ENCODE data around the gene TRAF7. TPM values are rescaled to one million over a fixed set of nuclear protein-coding genes. Genes with fewer than 3 reads are reported as not detected.
"Not testable (repeated sequence)": the region's sequence is repeated elsewhere in the genome, so short reads cannot be mapped to it uniquely, and the experiment has no call there.

TRAF7 gene
- total RNA-seq, 2 experiments from 2014 or later = 59.5 to 72.9 TPM

GRCh38 chr16:2194166-2194834 lies 38.7 kb downstream of the TRAF7 start:
- ATAC-seq (no peak), DNase-seq (no peak)
- Mint-ChIP-seq H3K27ac (no peak overlapping the region), H3K4me1 (no peaks in the 10 kb centered on the region), H3K4me3 (no peak overlapping the region), H3K36me3 (no peaks in the 10 kb centered on the region), H3K27me3 (peaks cover 39% of the 10 kb centered on the region), H3K9me3 (ENCODE audit: low read depth) (no peaks in the 10 kb centered on the region)
- CTCF ChIA-PET = interaction anchor here (0.8 to 2.8 kb wide), 14 partner anchors 10 to 311 kb away, joined by 3 to 19 read pairs (median 4); partner anchors contain the start of genes ECI1, MLST8, PGP and TBC1D24

- no peak overlapping the region for H3K4me3 Mint-ChIP-seq
- no peaks in the 10 kb centered on the region for H3K4me1 Mint-ChIP-seq
- peak; percentile 69 for DNase-seq
- no peaks in the 10 kb centered on the region for H3K36me3 Mint-ChIP-seq
- CTCF ChIA-PET = interaction anchor here (0.6 to 2.8 kb wide), 16 partner anchors 10 to 310 kb away, joined by 3 to 19 read pairs (median 4); partner anchors contain the start of genes ECI1, MLST8, PGP and TBC1D24
- no peak overlapping the region for H3K27ac Mint-ChIP-seq
- peaks cover 41% of the 10 kb centered on the region for H3K27me3 Mint-ChIP-seq
- peak; percentile 75 for ATAC-seq
- H3K9me3 Mint-ChIP-seq (ENCODE audit: low read depth) = no peaks in the 10 kb centered on the region
Observed at GRCh38 chr16:2194852-2195321, 39.3 kb downstream of the TRAF7 start.

DNA sequence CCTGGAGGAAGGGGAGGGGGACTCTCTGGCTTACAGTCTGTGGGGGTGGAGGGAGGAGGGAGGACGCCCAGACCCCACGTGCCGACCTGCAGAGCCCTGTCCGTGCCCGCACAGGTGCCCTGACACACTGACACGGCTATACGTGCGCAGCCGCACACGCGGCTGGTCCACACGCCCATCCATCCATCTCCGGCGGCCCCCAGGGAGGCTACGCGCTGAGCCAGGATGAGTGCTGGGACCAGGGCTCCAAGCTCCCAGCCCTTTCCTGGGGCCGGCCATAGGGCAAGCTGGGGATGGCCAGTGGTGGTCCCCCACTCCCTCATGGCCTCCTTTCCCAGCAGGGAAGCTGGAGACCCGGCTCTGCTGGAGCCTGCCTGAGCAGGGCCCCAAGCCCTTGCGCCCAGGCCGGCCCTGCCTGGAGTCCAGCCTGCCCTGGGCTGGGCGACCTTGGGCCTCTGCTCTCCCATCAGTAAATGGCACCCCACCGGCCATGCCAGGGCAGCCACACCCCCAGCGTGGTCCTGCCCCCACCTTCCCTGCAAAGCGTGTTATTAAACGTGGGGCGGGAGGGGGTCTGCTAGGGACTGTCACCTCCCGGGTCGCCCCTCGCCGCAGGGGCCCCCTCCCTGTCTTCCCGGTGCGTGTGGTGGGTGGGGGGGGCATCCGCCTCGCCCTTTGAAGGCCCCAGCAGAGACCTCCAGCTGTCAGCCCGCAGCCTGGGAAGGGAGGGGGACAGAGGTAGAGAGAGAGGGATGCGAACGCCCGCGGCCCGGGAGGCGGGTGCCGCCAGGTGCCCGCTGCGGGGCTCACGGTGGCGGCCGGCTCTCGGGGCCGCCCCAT lies 40.0 kb downstream of the TRAF7 start:
- ATAC-seq (no peak), DNase-seq (no peak)
- Mint-ChIP-seq H3K27me3 (peaks cover 47% of the 10 kb centered on the region), H3K36me3 (no peaks in the 10 kb centered on the region), H3K27ac (no peak overlapping the region), H3K9me3 (ENCODE audit: low read depth) (no peaks in the 10 kb centered on the region), H3K4me1 (no peaks in the 10 kb centered on the region), H3K4me3 (no peak overlapping the region)
- CTCF ChIA-PET = interaction anchor here (0.6 to 2.8 kb wide), 15 partner anchors 9 to 309 kb away, joined by 3 to 19 read pairs (median 4); partner anchors contain the start of genes ECI1, MLST8, PGP and TBC1D24

GRCh38 chr16:2196162-2196980 lies 40.8 kb downstream of the TRAF7 start, which contains the start of gene CASKIN1:
Gene CASKIN1 (minus strand): TSS chr16:2196605. CDS start chr16:2196432, 173 bp downstream.
- DNase-seq (no peak), ATAC-seq (peak; percentile 44)
- Mint-ChIP-seq H3K4me3 (no peak within 1 kb of the TSS), H3K27ac (no peak within 1 kb of the TSS), H3K27me3 (peaks cover 47% of the 10 kb centered on the region), H3K4me1 (no peaks in the 10 kb centered on the region), H3K36me3 (no peaks in the 10 kb centered on the region), H3K9me3 (ENCODE audit: low read depth) (no peaks in the 10 kb centered on the region)
- CTCF ChIA-PET = interaction anchor here (1.1 to 2.8 kb wide), 3 partner anchors 26 to 305 kb away, joined by 3 to 16 read pairs (median 11); partner anchors contain the start of gene ECI1

GRCh38 chr16:2196981-2197511 lies 41.5 kb downstream of the TRAF7 start:
- H3K4me1 Mint-ChIP-seq = no peaks in the 10 kb centered on the region
- CTCF ChIA-PET = no interaction called here
- peaks cover 49% of the 10 kb centered on the region for H3K27me3 Mint-ChIP-seq

GRCh38 chr16:2197765-2198164 lies 42.2 kb downstream of the TRAF7 start:
- no peak for ATAC-seq
- Mint-ChIP-seq H3K9me3 (ENCODE audit: low read depth) (no peaks in the 10 kb centered on the region), H3K27me3 (peaks cover 53% of the 10 kb centered on the region), H3K4me3 (no peak overlapping the region), H3K27ac (no peak overlapping the region), H3K36me3 (no peaks in the 10 kb centered on the region), H3K4me1 (no peaks in the 10 kb centered on the region)
- CTCF ChIA-PET = no interaction called here
- no peak for DNase-seq

More at GRCh38 chr16:2196981-2197511, 41.5 kb downstream of the TRAF7 start:
- Mint-ChIP-seq H3K27ac (no peak overlapping the region), H3K9me3 (ENCODE audit: low read depth) (no peaks in the 10 kb centered on the region), H3K36me3 (no peaks in the 10 kb centered on the region), H3K4me3 (no peak overlapping the region)
- no peak for DNase-seq
- no peak for ATAC-seq

GRCh38 chr16:2198283-2198682 lies 42.7 kb downstream of the TRAF7 start:
- Mint-ChIP-seq H3K9me3 (ENCODE audit: low read depth) (no peaks in the 10 kb centered on the region), H3K4me1 (no peaks in the 10 kb centered on the region), H3K36me3 (no peaks in the 10 kb centered on the region), H3K4me3 (no peak overlapping the region), H3K27me3 (peaks cover 53% of the 10 kb centered on the region), H3K27ac (no peak overlapping the region)
- no peak for ATAC-seq
- DNase-seq = no peak
- CTCF ChIA-PET = no interaction called here

DNA sequence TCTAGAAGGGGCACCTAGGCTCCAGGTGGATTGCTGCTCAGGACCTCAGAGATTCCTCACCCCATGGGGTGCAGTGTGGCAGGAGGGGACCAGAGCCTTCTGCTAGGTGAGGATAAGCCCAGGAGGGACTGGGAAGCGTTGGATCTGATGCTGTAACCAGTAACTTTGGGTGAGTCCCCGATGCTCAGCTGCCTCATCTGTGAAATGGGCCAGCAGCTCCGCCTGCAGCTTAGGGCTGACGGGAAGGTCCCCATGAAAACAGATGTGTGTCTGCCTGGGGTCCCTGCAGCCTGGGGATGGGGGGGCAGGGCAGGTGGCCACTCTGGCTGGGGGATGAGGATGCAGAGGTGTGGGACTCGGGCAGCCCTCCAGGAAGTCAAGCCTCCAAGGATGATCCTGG lies 43.5 kb downstream of the TRAF7 start:
- CTCF ChIA-PET = interaction anchor here (1.3 kb wide), 1 partner anchor 16 kb away, joined by 3 read pairs; no protein-coding TSS in a partner anchor
- DNase-seq (no peak), ATAC-seq (no peak)
- Mint-ChIP-seq H3K4me1 (peaks cover 1% of the 10 kb centered on the region), H3K9me3 (ENCODE audit: low read depth) (no peaks in the 10 kb centered on the region), H3K27ac (no peak overlapping the region), H3K4me3 (no peak overlapping the region), H3K36me3 (no peaks in the 10 kb centered on the region), H3K27me3 (peaks cover 53% of the 10 kb centered on the region)

- ATAC-seq (no peak), DNase-seq (no peak)
- CTCF ChIA-PET = interaction anchor here (1.3 kb wide), 1 partner anchor 15 kb away, joined by 3 read pairs; no protein-coding TSS in a partner anchor
- Mint-ChIP-seq H3K4me3 (no peak overlapping the region), H3K36me3 (peaks cover 2% of the 10 kb centered on the region), H3K27me3 (peaks cover 47% of the 10 kb centered on the region), H3K9me3 (ENCODE audit: low read depth) (no peaks in the 10 kb centered on the region), H3K27ac (no peak overlapping the region), H3K4me1 (peaks cover 6% of the 10 kb centered on the region)
Observed at GRCh38 chr16:2199621-2200139, 44.1 kb downstream of the TRAF7 start.

GRCh38 chr16:2200313-2200712 lies 44.7 kb downstream of the TRAF7 start:
- CTCF ChIA-PET = no interaction called here
- H3K27ac Mint-ChIP-seq = no peak overlapping the region
- ATAC-seq (no peak), DNase-seq (no peak)
- peaks cover 40% of the 10 kb centered on the region for H3K27me3 Mint-ChIP-seq
- peaks cover 7% of the 10 kb centered on the region for H3K4me1 Mint-ChIP-seq
- no peak overlapping the region for H3K4me3 Mint-ChIP-seq
- H3K9me3 Mint-ChIP-seq (ENCODE audit: low read depth) = no peaks in the 10 kb centered on the region
- H3K36me3 Mint-ChIP-seq = peaks cover 2% of the 10 kb centered on the region

DNA sequence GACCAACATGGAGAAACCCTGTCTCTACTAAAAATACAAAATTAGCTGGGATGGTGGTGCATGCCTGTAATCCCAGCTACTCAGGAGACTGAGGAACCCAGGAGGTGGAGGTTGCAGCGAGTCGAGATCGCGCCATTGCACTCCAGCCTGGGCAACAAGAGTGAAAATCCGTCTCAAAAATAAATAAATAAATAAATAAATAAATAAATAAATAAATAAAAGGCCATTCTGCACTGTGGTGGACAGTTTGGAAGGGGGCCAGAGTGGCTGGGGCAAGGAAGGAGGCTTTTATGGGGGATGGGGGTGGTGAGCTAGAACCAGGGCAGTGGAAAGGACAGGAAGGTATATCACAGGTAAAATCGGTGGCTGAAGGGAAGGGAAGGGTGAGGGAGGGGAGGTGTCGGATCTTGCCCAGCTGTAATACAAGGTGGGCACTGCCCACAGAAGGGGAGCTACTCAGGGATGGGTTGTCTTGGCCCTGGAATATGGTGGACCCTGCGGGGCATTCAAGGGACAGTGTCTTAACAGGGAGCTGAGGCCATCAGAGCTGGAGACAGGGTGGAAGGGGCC lies 47.6 kb downstream of the TRAF7 start:
- not testable (repeated sequence) for H3K27ac Mint-ChIP-seq; ATAC-seq; H3K36me3 Mint-ChIP-seq; DNase-seq; H3K9me3 Mint-ChIP-seq (ENCODE audit: low read depth)
- CTCF ChIA-PET = interaction anchor here (1.3 to 3.9 kb wide), 2 partner anchors 8 to 48 kb away, joined by 5 to 19 read pairs; partner anchors contain the start of gene ECI1
- Mint-ChIP-seq H3K27me3 (peaks cover 24% of the 10 kb centered on the region), H3K4me3 (peak overlapping the region; percentile 5), H3K4me1 (peaks cover 25% of the 10 kb centered on the region)

All from activated CD8-positive, alpha-beta memory T cell treated with anti-CD3 and anti-CD28 coated beads, Interleukin-2, amount 10 ng/mL, durations not matched to agents 7 days and 5 days (primary cell).